Measurements from ENCODE around the gene CSMD2. TPM values are rescaled to one million over a fixed set of nuclear protein-coding genes. Genes with fewer than 3 reads are reported as not detected.

Gene CSMD2
- total and polyA plus RNA-seq, 2 experiments from 2014 or later, result 5.3 to 16.6 TPM

DNA sequence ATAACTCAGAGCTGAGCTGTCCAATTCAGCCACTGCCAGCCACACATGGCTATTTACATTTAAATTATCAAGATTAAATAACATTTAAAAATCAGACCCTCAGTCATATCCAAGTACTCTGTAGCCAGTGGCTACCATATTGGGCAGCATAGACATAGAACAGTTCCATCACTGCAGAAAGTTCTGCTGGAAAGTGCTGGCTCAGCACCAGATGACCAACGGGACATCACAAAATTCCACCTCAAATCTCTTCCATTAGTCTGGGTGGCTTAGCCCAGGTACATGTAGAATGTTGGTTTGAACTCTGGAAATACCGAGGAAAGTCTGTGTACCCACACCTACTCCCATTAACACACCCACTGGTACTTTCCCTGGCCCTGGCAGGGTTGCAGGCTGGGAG is 563.3 kb downstream of the CSMD2 start (continued):
- TF ChIP-seq EZH2phosphoT487 (IDR thresholded peaks at IDR 0.05; ENCODE audit: unreplicated experiment) (no peak), STAT1 (IDR thresholded peaks at IDR 0.05; ENCODE audit: unreplicated experiment) (no peak), EZH2 (IDR thresholded peaks at IDR 0.05; ENCODE audit: low read depth, unreplicated experiment) (no peak), JUNB (IDR thresholded peaks at IDR 0.05; ENCODE audit: unreplicated experiment) (no peak)
- TF ChIP-seq, protein P1, sequence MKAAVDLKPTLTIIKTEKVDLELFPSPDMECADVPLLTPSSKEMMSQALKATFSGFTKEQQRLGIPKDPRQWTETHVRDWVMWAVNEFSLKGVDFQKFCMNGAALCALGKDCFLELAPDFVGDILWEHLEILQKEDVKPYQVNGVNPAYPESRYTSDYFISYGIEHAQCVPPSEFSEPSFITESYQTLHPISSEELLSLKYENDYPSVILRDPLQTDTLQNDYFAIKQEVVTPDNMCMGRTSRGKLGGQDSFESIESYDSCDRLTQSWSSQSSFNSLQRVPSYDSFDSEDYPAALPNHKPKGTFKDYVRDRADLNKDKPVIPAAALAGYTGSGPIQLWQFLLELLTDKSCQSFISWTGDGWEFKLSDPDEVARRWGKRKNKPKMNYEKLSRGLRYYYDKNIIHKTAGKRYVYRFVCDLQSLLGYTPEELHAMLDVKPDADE (IDR thresholded peaks at IDR 0.05), result no peak
- TF ChIP-seq, protein P2, sequence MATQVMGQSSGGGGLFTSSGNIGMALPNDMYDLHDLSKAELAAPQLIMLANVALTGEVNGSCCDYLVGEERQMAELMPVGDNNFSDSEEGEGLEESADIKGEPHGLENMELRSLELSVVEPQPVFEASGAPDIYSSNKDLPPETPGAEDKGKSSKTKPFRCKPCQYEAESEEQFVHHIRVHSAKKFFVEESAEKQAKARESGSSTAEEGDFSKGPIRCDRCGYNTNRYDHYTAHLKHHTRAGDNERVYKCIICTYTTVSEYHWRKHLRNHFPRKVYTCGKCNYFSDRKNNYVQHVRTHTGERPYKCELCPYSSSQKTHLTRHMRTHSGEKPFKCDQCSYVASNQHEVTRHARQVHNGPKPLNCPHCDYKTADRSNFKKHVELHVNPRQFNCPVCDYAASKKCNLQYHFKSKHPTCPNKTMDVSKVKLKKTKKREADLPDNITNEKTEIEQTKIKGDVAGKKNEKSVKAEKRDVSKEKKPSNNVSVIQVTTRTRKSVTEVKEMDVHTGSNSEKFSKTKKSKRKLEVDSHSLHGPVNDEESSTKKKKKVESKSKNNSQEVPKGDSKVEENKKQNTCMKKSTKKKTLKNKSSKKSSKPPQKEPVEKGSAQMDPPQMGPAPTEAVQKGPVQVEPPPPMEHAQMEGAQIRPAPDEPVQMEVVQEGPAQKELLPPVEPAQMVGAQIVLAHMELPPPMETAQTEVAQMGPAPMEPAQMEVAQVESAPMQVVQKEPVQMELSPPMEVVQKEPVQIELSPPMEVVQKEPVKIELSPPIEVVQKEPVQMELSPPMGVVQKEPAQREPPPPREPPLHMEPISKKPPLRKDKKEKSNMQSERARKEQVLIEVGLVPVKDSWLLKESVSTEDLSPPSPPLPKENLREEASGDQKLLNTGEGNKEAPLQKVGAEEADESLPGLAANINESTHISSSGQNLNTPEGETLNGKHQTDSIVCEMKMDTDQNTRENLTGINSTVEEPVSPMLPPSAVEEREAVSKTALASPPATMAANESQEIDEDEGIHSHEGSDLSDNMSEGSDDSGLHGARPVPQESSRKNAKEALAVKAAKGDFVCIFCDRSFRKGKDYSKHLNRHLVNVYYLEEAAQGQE (IDR thresholded peaks at IDR 0.05; ENCODE audit: unreplicated experiment), result no peak

DNA sequence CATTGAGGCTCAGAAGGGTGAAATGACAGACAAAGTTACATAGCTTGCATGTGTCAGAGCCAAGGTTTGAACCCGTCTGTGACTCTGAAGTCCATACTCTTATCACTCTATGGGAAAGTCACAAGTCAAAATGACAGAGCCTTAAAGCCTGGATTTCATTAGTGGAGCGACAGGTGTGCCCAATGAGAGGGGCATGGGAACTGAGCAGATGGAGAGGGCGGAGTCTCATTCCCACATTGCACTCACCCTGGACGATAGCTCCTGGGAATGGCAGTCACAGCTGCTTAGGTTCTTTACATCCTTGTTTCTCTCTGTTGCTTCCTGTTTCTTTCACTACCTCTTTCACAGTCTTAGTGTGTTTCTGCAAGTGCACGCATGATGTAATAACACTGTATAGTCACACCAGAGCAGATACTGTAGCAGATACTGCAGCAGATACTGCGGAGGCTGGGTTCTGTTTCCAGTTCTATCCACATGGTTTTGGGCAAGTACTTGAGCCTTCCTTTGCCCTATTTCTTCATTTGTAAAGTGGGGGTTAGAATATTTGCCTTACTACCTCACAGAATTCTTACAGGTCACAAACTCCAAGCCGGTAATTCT is 565.4 kb downstream of the CSMD2 start:
- H3F3A ChIP-seq (replicated peaks; ENCODE audit: low read depth), result no peaks in the 10 kb centered on the region
- no peak overlapping the region for H3K4me2 ChIP-seq
- H3K9me3 Mint-ChIP-seq, result no peaks in the 10 kb centered on the region
- H2AFZ ChIP-seq, result no peak overlapping the region
- H3K27ac Mint-ChIP-seq, result no peak overlapping the region
- H3K4me1 Mint-ChIP-seq, result no peaks in the 10 kb centered on the region
- no peaks in the 10 kb centered on the region for H3K9me2 ChIP-seq (ENCODE audit: insufficient read depth)
- H4K20me1 ChIP-seq (replicated peaks; ENCODE audit: insufficient read depth), result no peaks in the 10 kb centered on the region
- H3K4me3 ChIP-seq, result no peak overlapping the region
- DNase-seq (ENCODE audit: low spot score), result no peak
- H3K79me2 ChIP-seq (replicated peaks; ENCODE audit: insufficient read depth), result no peaks in the 10 kb centered on the region
- no peak overlapping the region for H3K27ac ChIP-seq (ENCODE audit: low read depth)
- no peak for ATAC-seq
- H3K4me3 Mint-ChIP-seq, result no peak overlapping the region
- H3K27me3 Mint-ChIP-seq (ENCODE audit: insufficient read depth, low read depth, poor library complexity), result peaks cover 2% of the 10 kb centered on the region
- peaks cover 14% of the 10 kb centered on the region; the same call in 2 of the 3 replicates for H3K36me3 Mint-ChIP-seq (ENCODE audit: low read depth)
- H3K36me3 ChIP-seq (ENCODE audit: insufficient read depth), result no peaks in the 10 kb centered on the region
- H3K27me3 ChIP-seq (ENCODE audit: insufficient read depth), result no peaks in the 10 kb centered on the region
- H3K4me1 ChIP-seq (ENCODE audit: insufficient read depth), result no peaks in the 10 kb centered on the region
- TF ChIP-seq STAT1 (IDR thresholded peaks at IDR 0.05; ENCODE audit: unreplicated experiment), result no peak
- no peak for TF ChIP-seq JUNB (IDR thresholded peaks at IDR 0.05; ENCODE audit: unreplicated experiment)
- no peak for TF ChIP-seq POLR2AphosphoS5 (IDR thresholded peaks at IDR 0.05; ENCODE audit: low read depth)
- TF ChIP-seq, protein P2 (IDR thresholded peaks at IDR 0.05; ENCODE audit: unreplicated experiment), result no peak
- TF ChIP-seq, protein P3, sequence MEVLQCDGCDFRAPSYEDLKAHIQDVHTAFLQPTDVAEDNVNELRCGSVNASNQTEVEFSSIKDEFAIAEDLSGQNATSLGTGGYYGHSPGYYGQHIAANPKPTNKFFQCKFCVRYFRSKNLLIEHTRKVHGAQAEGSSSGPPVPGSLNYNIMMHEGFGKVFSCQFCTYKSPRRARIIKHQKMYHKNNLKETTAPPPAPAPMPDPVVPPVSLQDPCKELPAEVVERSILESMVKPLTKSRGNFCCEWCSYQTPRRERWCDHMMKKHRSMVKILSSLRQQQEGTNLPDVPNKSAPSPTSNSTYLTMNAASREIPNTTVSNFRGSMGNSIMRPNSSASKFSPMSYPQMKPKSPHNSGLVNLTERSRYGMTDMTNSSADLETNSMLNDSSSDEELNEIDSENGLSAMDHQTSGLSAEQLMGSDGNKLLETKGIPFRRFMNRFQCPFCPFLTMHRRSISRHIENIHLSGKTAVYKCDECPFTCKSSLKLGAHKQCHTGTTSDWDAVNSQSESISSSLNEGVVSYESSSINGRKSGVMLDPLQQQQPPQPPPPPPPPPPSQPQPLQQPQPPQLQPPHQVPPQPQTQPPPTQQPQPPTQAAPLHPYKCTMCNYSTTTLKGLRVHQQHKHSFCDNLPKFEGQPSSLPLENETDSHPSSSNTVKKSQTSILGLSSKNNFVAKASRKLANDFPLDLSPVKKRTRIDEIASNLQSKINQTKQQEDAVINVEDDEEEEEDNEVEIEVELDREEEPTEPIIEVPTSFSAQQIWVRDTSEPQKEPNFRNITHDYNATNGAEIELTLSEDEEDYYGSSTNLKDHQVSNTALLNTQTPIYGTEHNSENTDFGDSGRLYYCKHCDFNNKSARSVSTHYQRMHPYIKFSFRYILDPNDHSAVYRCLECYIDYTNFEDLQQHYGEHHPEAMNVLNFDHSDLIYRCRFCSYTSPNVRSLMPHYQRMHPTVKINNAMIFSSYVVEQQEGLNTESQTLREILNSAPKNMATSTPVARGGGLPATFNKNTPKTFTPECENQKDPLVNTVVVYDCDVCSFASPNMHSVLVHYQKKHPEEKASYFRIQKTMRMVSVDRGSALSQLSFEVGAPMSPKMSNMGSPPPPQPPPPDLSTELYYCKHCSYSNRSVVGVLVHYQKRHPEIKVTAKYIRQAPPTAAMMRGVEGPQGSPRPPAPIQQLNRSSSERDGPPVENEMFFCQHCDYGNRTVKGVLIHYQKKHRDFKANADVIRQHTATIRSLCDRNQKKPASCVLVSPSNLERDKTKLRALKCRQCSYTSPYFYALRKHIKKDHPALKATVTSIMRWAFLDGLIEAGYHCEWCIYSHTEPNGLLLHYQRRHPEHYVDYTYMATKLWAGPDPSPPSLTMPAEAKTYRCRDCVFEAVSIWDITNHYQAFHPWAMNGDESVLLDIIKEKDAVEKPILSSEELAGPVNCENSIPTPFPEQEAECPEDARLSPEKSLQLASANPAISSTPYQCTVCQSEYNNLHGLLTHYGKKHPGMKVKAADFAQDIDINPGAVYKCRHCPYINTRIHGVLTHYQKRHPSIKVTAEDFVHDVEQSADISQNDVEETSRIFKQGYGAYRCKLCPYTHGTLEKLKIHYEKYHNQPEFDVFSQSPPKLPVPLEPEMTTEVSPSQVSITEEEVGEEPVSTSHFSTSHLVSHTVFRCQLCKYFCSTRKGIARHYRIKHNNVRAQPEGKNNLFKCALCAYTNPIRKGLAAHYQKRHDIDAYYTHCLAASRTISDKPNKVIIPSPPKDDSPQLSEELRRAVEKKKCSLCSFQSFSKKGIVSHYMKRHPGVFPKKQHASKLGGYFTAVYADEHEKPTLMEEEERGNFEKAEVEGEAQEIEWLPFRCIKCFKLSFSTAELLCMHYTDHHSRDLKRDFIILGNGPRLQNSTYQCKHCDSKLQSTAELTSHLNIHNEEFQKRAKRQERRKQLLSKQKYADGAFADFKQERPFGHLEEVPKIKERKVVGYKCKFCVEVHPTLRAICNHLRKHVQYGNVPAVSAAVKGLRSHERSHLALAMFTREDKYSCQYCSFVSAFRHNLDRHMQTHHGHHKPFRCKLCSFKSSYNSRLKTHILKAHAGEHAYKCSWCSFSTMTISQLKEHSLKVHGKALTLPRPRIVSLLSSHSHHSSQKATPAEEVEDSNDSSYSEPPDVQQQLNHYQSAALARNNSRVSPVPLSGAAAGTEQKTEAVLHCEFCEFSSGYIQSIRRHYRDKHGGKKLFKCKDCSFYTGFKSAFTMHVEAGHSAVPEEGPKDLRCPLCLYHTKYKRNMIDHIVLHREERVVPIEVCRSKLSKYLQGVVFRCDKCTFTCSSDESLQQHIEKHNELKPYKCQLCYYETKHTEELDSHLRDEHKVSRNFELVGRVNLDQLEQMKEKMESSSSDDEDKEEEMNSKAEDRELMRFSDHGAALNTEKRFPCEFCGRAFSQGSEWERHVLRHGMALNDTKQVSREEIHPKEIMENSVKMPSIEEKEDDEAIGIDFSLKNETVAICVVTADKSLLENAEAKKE (CRISPR knock-in tag; IDR thresholded peaks at IDR 0.05), result no peak
- TF ChIP-seq EZH2 (IDR thresholded peaks at IDR 0.05; ENCODE audit: low read depth, unreplicated experiment), result no peak
